Endothelial cell of umbilical vein (primary cell): ENCODE measurements around the gene SSR2. TPM values are rescaled to one million over a fixed set of nuclear protein-coding genes. Genes with fewer than 3 reads are reported as not detected.

ENCODE experiments used
- BruUV-seq: library from RNA; stranded (reverse); fragments of 400-500 nt; replicated peaks from 2 replicates; lab custom pipeline; 2021; lab: Mats Ljungman, UMichigan
- CTCF ChIA-PET: fragments of 300-600, 350-600 bp; sonication (Branson Sonifier 250); formaldehyde crosslinking; loops from one replicate; lab custom pipeline; 2021; ENCODE audit warnings: antibody characterized with exemption, inconsistent platforms; lab: Charles Lee
- POLR2A ChIA-PET: fragments of 300-600, 350-600 bp; sonication (Branson Sonifier 250); formaldehyde crosslinking; loops from one replicate; lab custom pipeline; 2021; ENCODE audit warnings: antibody characterized with exemption, inconsistent platforms; lab: Charles Lee
- DNase-seq: peaks from one replicate; pipeline ENCODE4 v3.0.0-alpha.2; 2011; ENCODE audit warnings: low read depth, low spot score
- FAIRE-seq: peaks from 2 replicates; lab custom pipeline; 2011; peaks lifted over from hg19 to GRCh38; lab: Jason Lieb, UNC
- H2AFZ ChIP-seq: 2 replicates; pipeline ENCODE4 v1.6.0; 2012; ENCODE audit warnings: low read depth, low read length, control low read depth, inconsistent platforms
- H3K27ac ChIP-seq: 2 replicates; pipeline ENCODE4 v1.5.1; 2011; ENCODE audit warnings: low read depth, mild to moderate bottlenecking, control low read depth, low read length, moderate library complexity; ENCODE audit not compliant: insufficient read depth
- H3K27me3 ChIP-seq, 2 experiments: 2 replicates each; pipeline versions ENCODE4 v1.6.0 to v1.6.1; 2011; ENCODE audit warnings: low read length in 2 of 2, mixed read lengths in 1 of 2; ENCODE audit not compliant: control insufficient read depth in 2 of 2, insufficient read depth in 2 of 2
- H3K36me3 ChIP-seq, 2 experiments: 2 replicates in 1 of 2; 3 replicates in 1 of 2; pipeline ENCODE4 v1.5.1; 2011; ENCODE audit warnings: low read length in 2 of 2, mild to moderate bottlenecking in 1 of 2, moderate library complexity in 1 of 2; ENCODE audit not compliant: control insufficient read depth in 2 of 2, insufficient read depth in 2 of 2; ENCODE audit errors: extremely low read depth in 1 of 2
- H3K4me1 ChIP-seq: 3 replicates; pipeline ENCODE4 v1.5.1; 2011; ENCODE audit warnings: mild to moderate bottlenecking, low read length; ENCODE audit not compliant: control insufficient read depth, insufficient read depth; ENCODE audit errors: extremely low read depth
- H3K4me2 ChIP-seq: 2 replicates; pipeline ENCODE4 v1.6.1; 2011; ENCODE audit warnings: low read length, control low read depth, mixed read lengths; ENCODE audit not compliant: insufficient read depth
- H3K4me3 ChIP-seq, 3 experiments: fragments of 200-600 bp in 1 of 3; sonication (generic), shearing (Covaris generic) in 1 of 3; replicated peaks in 1 of 3; 2 replicates each; pipeline ENCODE4 v1.5.1; 2011 to 2016; ENCODE audit warnings: control low read depth in 3 of 3, low read length in 3 of 3, mild to moderate bottlenecking in 2 of 3, inconsistent platforms in 1 of 3, low read depth in 1 of 3, moderate library complexity in 1 of 3; ENCODE audit not compliant: insufficient read depth in 1 of 3
- H3K79me2 ChIP-seq: 2 replicates; pipeline ENCODE4 v1.6.0; 2012; ENCODE audit warnings: low read length, inconsistent platforms; ENCODE audit not compliant: control insufficient read depth, insufficient read depth
- H3K9ac ChIP-seq: replicated peaks from 2 replicates; pipeline ENCODE3; 2011; ENCODE audit warnings: low read length, control low read depth; ENCODE audit not compliant: insufficient read depth; ENCODE audit errors: extremely low read depth
- H3K9me1 ChIP-seq: replicated peaks from 3 replicates; pipeline ENCODE4 v1.6.0; 2011; ENCODE audit warnings: mild to moderate bottlenecking, low read length; ENCODE audit not compliant: control insufficient read depth, insufficient read depth; ENCODE audit errors: extremely low read depth
- H3K9me3 ChIP-seq: replicated peaks from 2 replicates; pipeline ENCODE4 v1.5.1; 2012; ENCODE audit warnings: low read length, inconsistent platforms; ENCODE audit not compliant: control insufficient read depth, insufficient read depth
- H4K20me1 ChIP-seq: replicated peaks from 2 replicates; pipeline ENCODE3; 2011; ENCODE audit warnings: mild to moderate bottlenecking, low read length; ENCODE audit not compliant: control insufficient read depth, insufficient read depth; ENCODE audit errors: extremely low read depth
- EZH2 ChIP-seq: IDR thresholded peaks from 2 replicates; pipeline ENCODE4 v1.6.1; 2012; ENCODE audit warnings: borderline replicate concordance, low read depth, mild to moderate bottlenecking, moderate library complexity, low read length, inconsistent platforms; ENCODE audit not compliant: severe bottlenecking
- FOS ChIP-seq: IDR thresholded peaks from 2 replicates; pipeline ENCODE4 v1.6.1; 2011; ENCODE audit warnings: mild to moderate bottlenecking, low read length, moderate library complexity, borderline replicate concordance; ENCODE audit not compliant: insufficient read depth
- GATA2 ChIP-seq: IDR thresholded peaks from 2 replicates; pipeline ENCODE4 v1.7.0; 2011; ENCODE audit warnings: low read depth, mild to moderate bottlenecking, moderate library complexity, mixed read lengths, low read length; ENCODE audit not compliant: insufficient read length, insufficient read depth
- JUN ChIP-seq: IDR thresholded peaks from 2 replicates; pipeline ENCODE4 v1.6.1; 2011; ENCODE audit warnings: borderline replicate concordance, low read depth; ENCODE audit not compliant: insufficient read length, insufficient read depth
- MYC ChIP-seq: IDR thresholded peaks from one replicate; pipeline ENCODE4 v1.6.1; 2011; ENCODE audit warnings: mild to moderate bottlenecking, low read depth, low read length
- POLR2A ChIP-seq: IDR thresholded peaks from 2 replicates; pipeline ENCODE4 v1.6.1; 2012; ENCODE audit warnings: low read depth, mild to moderate bottlenecking, control low read depth, low read length
- POLR2AphosphoS5 ChIP-seq: IDR thresholded peaks from 2 replicates; pipeline ENCODE4 v1.6.1; 2012; ENCODE audit warnings: low read depth, mild to moderate bottlenecking, control low read depth, low read length, moderate library complexity; ENCODE audit not compliant: insufficient read depth
- dilution Hi-C: fragments of 300-500 bp; cut with MboI; formaldehyde crosslinking; loops from one replicate; pipeline ENCODE4 v1.15.0; 2019; ENCODE audit warnings: low sequenced_read_pairs; ENCODE audit not compliant: extremely low pct_ligation_motif_present
- intact Hi-C: fragments of 100-400 bp; cut with micrococcal nuclease; formaldehyde crosslinking; loops from one replicate; pipeline ENCODE4 v1.10.0; 2022
- polyA plus RNA-seq, 4 experiments: library from polyadenylated mRNA; depleted of rRNA in 3 of 4; stranded (reverse) in 3 of 4; unstranded in 1 of 4; fragments of >200 nt; gene quantifications; 2 replicates each; pipeline versions ENCODE4 v1.2.1 to v1.2.3, GENCODE V29; 2011 to 2012; ENCODE audit warnings: missing spikeins in 1 of 4
- total RNA-seq: library from RNA; stranded (reverse); gene quantifications from 2 replicates; pipeline ENCODE4 v1.2.3, GENCODE V29; 2021
- TF ChIP-seq, protein P1 (sequence below): IDR thresholded peaks from 2 replicates; pipeline ENCODE4 v1.6.1; 2011; ENCODE audit not compliant: insufficient read depth, insufficient read length
- TF ChIP-seq, protein P2 (sequence below), 2 donors: IDR thresholded peaks; 1 replicate in 1 of 2; 2 replicates in 1 of 2; pipeline ENCODE4 v1.5.1; 2011; ENCODE audit warnings: low read length in 2 of 2, mild to moderate bottlenecking in 2 of 2, moderate library complexity in 2 of 2, control low read depth in 1 of 2, inconsistent platforms in 1 of 2, low read depth in 1 of 2; ENCODE audit not compliant: insufficient read depth in 1 of 2; ENCODE audit errors: extremely low read depth in 1 of 2

The SSR2 gene
- total and polyA plus RNA-seq, 2 donors (not counting 3 experiments of a cell fraction or from before 2014, with no cell fraction given): 362 to 1,787 TPM

DNA sequence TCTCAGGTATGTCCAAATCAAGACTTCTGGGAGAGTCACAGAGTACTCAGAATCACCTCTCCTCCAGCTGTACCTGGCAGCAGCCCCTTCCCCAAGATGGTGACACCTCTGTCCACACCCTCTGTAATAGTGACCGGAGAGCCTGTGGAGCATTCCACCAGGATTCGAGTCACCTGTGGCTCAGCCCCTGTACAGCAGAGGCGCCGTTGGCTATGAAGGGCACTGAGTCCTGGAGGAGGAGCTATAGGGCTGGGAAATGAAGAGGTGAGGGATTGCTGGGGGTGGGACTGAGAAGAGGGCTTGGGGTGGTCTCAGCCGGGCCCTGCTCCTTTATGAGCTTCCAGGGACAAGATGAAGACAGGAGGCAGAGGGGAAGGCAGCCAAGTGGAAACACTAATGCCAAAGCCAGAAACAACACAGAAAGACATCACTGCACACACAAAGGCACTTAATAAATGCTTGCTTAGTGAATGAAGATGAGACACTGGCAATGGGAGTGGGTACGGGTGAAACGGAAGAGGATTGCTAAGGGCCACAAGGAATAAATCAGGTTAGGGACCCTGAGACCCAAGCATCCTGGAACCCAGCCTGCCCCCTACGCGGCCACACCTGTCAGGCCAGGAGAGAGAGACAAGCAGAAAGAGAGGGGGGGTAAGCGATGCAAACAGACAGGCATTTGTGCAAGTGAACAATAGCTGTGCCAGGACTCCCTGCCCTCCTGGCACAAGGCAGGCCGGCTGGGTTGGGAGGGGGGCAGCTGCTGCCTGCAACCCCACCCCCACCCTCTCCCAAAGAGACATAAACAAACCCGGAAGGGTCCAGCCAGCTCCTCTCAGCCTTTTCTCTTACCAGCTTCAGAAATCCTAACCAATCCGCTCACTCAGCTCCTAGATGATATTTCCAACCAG lies 46.3 kb downstream of the SSR2 start:
- H3K27me3 ChIP-seq: no peaks in the 10 kb centered on the region
- H3K9me3 ChIP-seq: no peaks in the 10 kb centered on the region
- TF ChIP-seq GATA2 (no peak), POLR2AphosphoS5 (no peak), EZH2 (no peak), POLR2A (no peak), MYC (no peak), JUN (no peak), FOS (no peak)
- TF ChIP-seq, protein P1, sequence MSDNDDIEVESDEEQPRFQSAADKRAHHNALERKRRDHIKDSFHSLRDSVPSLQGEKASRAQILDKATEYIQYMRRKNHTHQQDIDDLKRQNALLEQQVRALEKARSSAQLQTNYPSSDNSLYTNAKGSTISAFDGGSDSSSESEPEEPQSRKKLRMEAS: no peak
- TF ChIP-seq, protein P2, sequence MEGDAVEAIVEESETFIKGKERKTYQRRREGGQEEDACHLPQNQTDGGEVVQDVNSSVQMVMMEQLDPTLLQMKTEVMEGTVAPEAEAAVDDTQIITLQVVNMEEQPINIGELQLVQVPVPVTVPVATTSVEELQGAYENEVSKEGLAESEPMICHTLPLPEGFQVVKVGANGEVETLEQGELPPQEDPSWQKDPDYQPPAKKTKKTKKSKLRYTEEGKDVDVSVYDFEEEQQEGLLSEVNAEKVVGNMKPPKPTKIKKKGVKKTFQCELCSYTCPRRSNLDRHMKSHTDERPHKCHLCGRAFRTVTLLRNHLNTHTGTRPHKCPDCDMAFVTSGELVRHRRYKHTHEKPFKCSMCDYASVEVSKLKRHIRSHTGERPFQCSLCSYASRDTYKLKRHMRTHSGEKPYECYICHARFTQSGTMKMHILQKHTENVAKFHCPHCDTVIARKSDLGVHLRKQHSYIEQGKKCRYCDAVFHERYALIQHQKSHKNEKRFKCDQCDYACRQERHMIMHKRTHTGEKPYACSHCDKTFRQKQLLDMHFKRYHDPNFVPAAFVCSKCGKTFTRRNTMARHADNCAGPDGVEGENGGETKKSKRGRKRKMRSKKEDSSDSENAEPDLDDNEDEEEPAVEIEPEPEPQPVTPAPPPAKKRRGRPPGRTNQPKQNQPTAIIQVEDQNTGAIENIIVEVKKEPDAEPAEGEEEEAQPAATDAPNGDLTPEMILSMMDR (IDR thresholded peaks at IDR 0.05; ENCODE audit: extremely low read depth in 1 of 2, insufficient read depth in 1 of 2, low read depth in 1 of 2, low read length in 2 of 2): no peak
- DNase-seq (no peak), FAIRE-seq (peak; percentile 55)
- no peak overlapping the region for H3K9ac ChIP-seq
- peak overlapping the region in 2 of 3 experiments; percentile 43 to 76 for H3K4me3 ChIP-seq
- intact Hi-C loops (no loop called here), dilution Hi-C loops (no loop called here)
- H3K36me3 ChIP-seq: peaks cover 0 to 2% of the 10 kb centered on the region in 2 experiments
- H3K4me1 ChIP-seq: peaks cover 73% of the 10 kb centered on the region
- BruUV-seq: no TSS peak
- peaks cover 82% of the 10 kb centered on the region for H3K79me2 ChIP-seq
- H4K20me1 ChIP-seq: no peaks in the 10 kb centered on the region
- peak overlapping the region; percentile 78 for H3K4me2 ChIP-seq
- H2AFZ ChIP-seq: no peak overlapping the region
- H3K9me1 ChIP-seq: no peaks in the 10 kb centered on the region
- ChIA-PET CTCF (interaction anchor here (0.6 to 12.1 kb wide), 9 partner anchors 8 to 231 kb away, joined by 3 to 138 read pairs (median 4); no protein-coding TSS in a partner anchor), POLR2A (no interaction called here)
- H3K27ac ChIP-seq: no peak overlapping the region
